ENCODE data around the gene KLHDC4.

- TF ChIP-seq POLR2A (IDR thresholded peaks at IDR 0.05; ENCODE audit: low read depth, low read length) (no peak), PAX5 (IDR thresholded peaks at IDR 0.05; ENCODE audit: insufficient read depth, low read length, severe bottlenecking) (no peak), POU2F2 (IDR thresholded peaks at IDR 0.05; ENCODE audit: low read depth, low read length) (no peak), POLR2AphosphoS5 (IDR thresholded peaks at IDR 0.05; ENCODE audit: low read depth, low read length) (no peak), TAF1 (IDR thresholded peaks at IDR 0.05; ENCODE audit: low read depth, low read length) (no peak), SPI1 (IDR thresholded peaks at IDR 0.05; ENCODE audit: low read depth, low read length) (no peak)
These were observed 68.0 kb downstream of the KLHDC4 start for GRCh38 chr16:87697792-87698191.

All from GM12891 (cell line).